Kidney glomerular epithelial cell (primary cell): Measurements from ENCODE around the gene BACH1.
"Not testable (repeated sequence)": the region's sequence is repeated elsewhere in the genome, so short reads cannot be mapped to it uniquely, and the experiment has no call there.

Source experiments
- DNase-seq: peaks from one replicate; lab custom pipeline; 2025; lab: John Stamatoyannopoulos, UW

Gene BACH1

GRCh38 chr21:29346771-29347170 is 48.0 kb downstream of the BACH1 start:
- DNase-seq, result no peak

GRCh38 chr21:29347274-29347681 is 48.6 kb downstream of the BACH1 start:
- no peak for DNase-seq

- DNase-seq, result no peak
Observed at GRCh38 chr21:29349702-29350101, 51.0 kb downstream of the BACH1 start.

GRCh38 chr21:29350246-29350779 is 51.6 kb downstream of the BACH1 start:
- DNase-seq, result no peak

GRCh38 chr21:29351691-29352090 is 53.0 kb downstream of the BACH1 start:
- DNase-seq, result no peak

GRCh38 chr21:29355043-29355710 is 56.5 kb downstream of the BACH1 start:
- DNase-seq, result not testable (repeated sequence)

GRCh38 chr21:29356291-29356690 is 57.6 kb downstream of the BACH1 start:
- not testable (repeated sequence) for DNase-seq

GRCh38 chr21:29356810-29357209 is 58.1 kb downstream of the BACH1 start:
- DNase-seq, result not testable (repeated sequence)

- DNase-seq, result no peak
Observed at GRCh38 chr21:29359718-29360117, 61.0 kb downstream of the BACH1 start.

- peak; percentile 59 for DNase-seq
Observed at GRCh38 chr21:29360799-29361765, 62.4 kb downstream of the BACH1 start.

GRCh38 chr21:29362758-29363157 is 64.0 kb downstream of the BACH1 start:
- no peak for DNase-seq

GRCh38 chr21:29365661-29366265 is 67.0 kb downstream of the BACH1 start:
- DNase-seq, result no peak

- DNase-seq, result no peak
Observed at GRCh38 chr21:29366532-29366931, 67.8 kb downstream of the BACH1 start.

- DNase-seq, result no peak
Observed at GRCh38 chr21:29367335-29367734, 68.6 kb downstream of the BACH1 start.

- DNase-seq, result no peak
Observed at GRCh38 chr21:29368906-29369305, 70.2 kb downstream of the BACH1 start.

- no peak for DNase-seq
Observed at GRCh38 chr21:29371464-29371863, 72.7 kb downstream of the BACH1 start.

GRCh38 chr21:29372063-29372802 is 73.5 kb downstream of the BACH1 start:
- DNase-seq, result peak; percentile 77

GRCh38 chr21:29374481-29374880 is 75.8 kb downstream of the BACH1 start:
- DNase-seq, result no peak

GRCh38 chr21:29376556-29376955 is 77.8 kb downstream of the BACH1 start:
- DNase-seq, result no peak

- no peak for DNase-seq
Observed at GRCh38 chr21:29377266-29377665, 78.5 kb downstream of the BACH1 start.

GRCh38 chr21:29378832-29379231 is 80.1 kb downstream of the BACH1 start:
- no peak for DNase-seq
